ENCODE data around the gene ADAM15. TPM values are rescaled to one million over a fixed set of nuclear protein-coding genes. Genes with fewer than 3 reads are reported as not detected.

The ADAM15 gene
- total and polyA plus RNA-seq, 12 donors: 46.7 to 305 (median 65.0) TPM

GRCh38 chr1:155072531-155073289 is 21.6 kb downstream of the ADAM15 start:
- Histone ChIP-seq H3K27me3 (no peaks in the 10 kb centered on the region), H3K27ac (no peak overlapping the region), H3K4me1 (peaks cover 0 to 20% (median 18%) of the 10 kb centered on the region in 9 donors), H3K4me3 (no peak overlapping the region), H3K9me3 (no peaks in the 10 kb centered on the region), H3K36me3 (peaks cover 0 to 10% (median 0%) of the 10 kb centered on the region in 9 donors)
- ATAC-seq (no peak), DNase-seq (no peak)
- intact Hi-C loops (cut with DNase I): no loop called here
- TF ChIP-seq CTCF (IDR thresholded peaks at IDR 0.05): no peak
- 59 to 61% methylated on average over 7 of the region's 7 CpGs for WGBS, 2 donors

GRCh38 chr1:155073377-155074242 is 22.5 kb downstream of the ADAM15 start:
- H3K27ac ChIP-seq: no peak overlapping the region
- DNase-seq (no peak), ATAC-seq (no peak)
- no peaks in the 10 kb centered on the region for H3K9me3 ChIP-seq
- 92 to 93% methylated on average over 3 of the region's 3 CpGs for WGBS, 2 donors
- peaks cover 0 to 24% (median 18%) of the 10 kb centered on the region in 9 donors for H3K4me1 ChIP-seq
- peaks cover 0 to 8% (median 0%) of the 10 kb centered on the region in 7 donors for H3K27me3 ChIP-seq
- TF ChIP-seq CTCF (IDR thresholded peaks at IDR 0.05): no peak
- intact Hi-C loops (cut with DNase I): no loop called here
- peaks cover 0 to 10% (median 0%) of the 10 kb centered on the region in 9 donors for H3K36me3 ChIP-seq
- H3K4me3 ChIP-seq: no peak overlapping the region

DNA sequence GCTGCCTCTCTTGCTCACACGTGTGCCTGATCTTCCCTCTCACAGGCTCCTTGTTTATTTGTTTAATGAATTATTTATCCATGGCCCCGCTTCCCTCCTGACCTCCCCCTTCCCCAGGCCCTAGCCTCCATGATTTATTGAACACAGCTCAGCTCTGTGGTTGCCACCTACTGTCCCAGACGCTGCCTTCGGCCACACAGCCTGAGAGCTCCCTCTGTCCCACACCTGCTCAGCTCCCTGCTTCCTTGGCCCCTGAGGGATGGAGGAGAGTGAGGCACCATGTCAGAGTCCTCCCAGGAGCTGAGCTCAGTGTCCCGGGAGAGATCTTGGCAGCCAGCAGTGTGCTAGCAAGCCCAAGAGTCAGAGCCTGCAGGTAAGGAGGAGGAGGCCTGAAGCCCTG is 24.4 kb downstream of the ADAM15 start:
- WGBS, 2 donors: 74 to 76% methylated on average over 5 of the region's 5 CpGs
- H3K4me3 ChIP-seq: no peak overlapping the region
- H3K36me3 ChIP-seq: no peaks in the 10 kb centered on the region
- H3K4me1 ChIP-seq: peaks cover 16 to 38% (median 27%) of the 10 kb centered on the region in 9 donors
- intact Hi-C loops (cut with DNase I): no loop called here
- H3K27me3 ChIP-seq: peaks cover 10 to 27% (median 13%) of the 10 kb centered on the region in 7 donors
- no peak for TF ChIP-seq CTCF (IDR thresholded peaks at IDR 0.05)
- no peak overlapping the region for H3K27ac ChIP-seq
- ATAC-seq (no peak), DNase-seq (no peak)
- H3K9me3 ChIP-seq: no peaks in the 10 kb centered on the region

- Histone ChIP-seq H3K27me3 (peaks cover 18 to 35% (median 21%) of the 10 kb centered on the region in 7 donors), H3K4me1 (peaks cover 21 to 38% (median 29%) of the 10 kb centered on the region in 9 donors), H3K27ac (no peak overlapping the region), H3K36me3 (no peaks in the 10 kb centered on the region), H3K4me3 (no peak overlapping the region), H3K9me3 (no peaks in the 10 kb centered on the region)
- intact Hi-C loops (cut with DNase I): no loop called here
- DNase-seq: no peak
- 78% methylated on average over 1 of the region's 1 CpG for whole genome bisulfite sequencing, 2 donors
- no peak for ATAC-seq
- no peak for TF ChIP-seq CTCF (IDR thresholded peaks at IDR 0.05)
Measured at GRCh38 chr1:155076371-155076770, 25.3 kb downstream of the ADAM15 start.

Measured in heart right ventricle (tissue), 16 donors.